KOPT-K1 (cell line): ENCODE results near the gene ERGIC1.
"Not testable (repeated sequence)": the region's sequence is repeated elsewhere in the genome, so short reads cannot be mapped to it uniquely, and the experiment has no call there.

ENCODE experiments used
- H3K27ac ChIP-seq: fragments of 200-600 bp; sonication (generic); 2 replicates; pipeline ENCODE4 v1.5.1; 2016; ENCODE audit warnings: antibody characterized with exemption, mild to moderate bottlenecking, low read depth, low read length; ENCODE audit not compliant: poor library complexity, severe bottlenecking
- H3K36me3 ChIP-seq: fragments of 200-600 bp; sonication (generic); 2 replicates; pipeline ENCODE4 v1.5.1; 2017; ENCODE audit warnings: antibody characterized with exemption, mild to moderate bottlenecking, low read length, moderate library complexity; ENCODE audit not compliant: insufficient read depth
- H3K9me3 ChIP-seq: fragments of 200-600 bp; sonication (generic); 2 replicates; pipeline ENCODE4 v1.5.1; 2017; ENCODE audit warnings: antibody characterized with exemption, low read length, mild to moderate bottlenecking; ENCODE audit not compliant: insufficient read depth, poor library complexity, severe bottlenecking

Gene ERGIC1

DNA sequence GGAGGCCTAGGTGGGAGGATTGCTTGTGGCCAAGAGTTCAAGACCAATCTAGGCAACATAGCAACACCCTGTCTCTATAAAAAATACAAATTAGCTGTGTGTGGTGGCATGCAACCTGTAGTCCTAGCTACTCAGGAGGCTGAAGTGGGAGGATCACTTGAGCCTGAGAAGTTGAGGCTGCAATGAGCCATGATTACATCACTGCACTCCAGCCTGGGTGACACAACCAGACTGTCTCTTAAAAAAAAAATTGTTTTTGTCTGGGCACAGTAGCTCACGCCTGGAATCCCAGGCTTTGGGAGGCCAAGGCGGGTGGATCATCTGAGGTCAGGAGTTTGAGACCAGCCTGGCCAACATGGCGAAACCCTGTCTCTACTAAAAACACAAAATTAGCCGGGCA, 23.1 kb upstream of the ERGIC1 start:
- H3K27ac ChIP-seq, H3K36me3 ChIP-seq: not testable (repeated sequence)
- peaks cover 15% of the 10 kb centered on the region for H3K9me3 ChIP-seq

DNA sequence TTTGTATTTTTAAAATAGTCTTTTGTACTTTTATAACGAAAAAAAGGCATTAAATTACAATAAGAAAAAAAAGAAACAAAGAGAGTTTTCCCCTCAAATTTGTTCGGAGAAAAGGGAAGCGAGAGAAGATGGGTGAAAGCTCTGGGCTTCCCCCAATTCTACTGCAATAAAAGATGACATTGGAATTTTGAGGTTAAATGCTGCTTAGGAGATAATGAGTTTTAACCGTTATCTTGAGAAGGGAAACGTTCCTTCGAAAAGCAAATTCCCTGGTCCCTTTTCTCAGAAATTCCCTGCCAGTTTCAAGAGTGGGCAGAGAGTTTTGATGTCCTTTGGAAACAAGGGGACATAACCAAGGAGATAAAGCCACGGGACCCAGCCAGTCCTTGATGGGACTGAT, 18.4 kb upstream of the ERGIC1 start:
- Histone ChIP-seq H3K27ac (no peak overlapping the region), H3K9me3 (no peaks in the 10 kb centered on the region), H3K36me3 (no peaks in the 10 kb centered on the region)

DNA sequence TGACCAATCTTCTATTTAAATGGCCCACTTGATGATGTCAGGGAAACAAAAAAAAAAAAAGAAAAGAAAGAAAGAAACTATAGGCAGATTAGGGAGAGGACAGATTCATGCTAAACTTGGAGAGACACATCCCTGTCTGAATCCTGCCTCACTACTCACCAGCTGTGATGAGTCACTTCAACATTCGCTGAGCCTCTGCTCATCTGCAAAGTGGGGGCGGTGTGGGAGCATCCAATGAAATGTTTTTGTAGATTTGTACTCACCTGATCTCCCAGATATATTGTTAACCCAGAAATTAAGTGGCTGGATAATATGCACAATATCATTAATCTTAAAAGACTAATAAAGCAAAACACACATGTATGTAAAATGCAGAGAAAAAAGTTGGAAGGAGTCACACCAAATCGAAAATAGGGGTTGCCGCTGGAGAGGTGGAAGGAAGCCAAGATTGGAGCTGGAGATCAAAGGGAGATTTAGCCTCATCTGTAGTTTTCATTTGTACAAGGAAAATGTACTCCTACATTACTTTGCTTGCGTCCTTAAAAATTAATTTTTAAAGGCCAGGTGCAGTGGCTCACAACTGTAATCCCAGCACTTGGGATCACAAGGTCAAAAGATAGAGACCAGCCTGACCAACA, 17.0 kb upstream of the ERGIC1 start:
- Histone ChIP-seq H3K36me3 (no peaks in the 10 kb centered on the region), H3K27ac (no peak overlapping the region), H3K9me3 (no peaks in the 10 kb centered on the region)

DNA sequence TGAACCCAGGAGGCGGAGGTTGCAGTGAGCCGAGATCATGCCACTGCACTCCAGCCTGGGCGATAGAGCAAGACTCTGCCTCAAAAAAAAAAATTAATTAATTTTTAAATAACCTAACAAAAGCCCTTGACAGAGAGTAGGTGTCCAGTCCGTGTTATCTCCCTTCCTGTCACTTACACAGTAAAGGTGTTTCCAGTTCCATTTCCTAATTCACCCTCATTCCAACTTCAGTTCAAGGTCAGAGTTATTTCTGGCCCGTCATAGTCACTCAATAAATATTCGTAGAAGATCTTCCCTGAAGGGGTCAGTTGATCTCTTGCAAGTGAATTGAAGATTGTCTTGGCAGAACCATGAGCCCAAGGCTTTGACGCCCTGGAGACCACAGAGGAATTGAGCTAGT, 16.4 kb upstream of the ERGIC1 start:
- Histone ChIP-seq H3K9me3 (no peaks in the 10 kb centered on the region), H3K36me3 (no peaks in the 10 kb centered on the region), H3K27ac (no peak overlapping the region)

DNA sequence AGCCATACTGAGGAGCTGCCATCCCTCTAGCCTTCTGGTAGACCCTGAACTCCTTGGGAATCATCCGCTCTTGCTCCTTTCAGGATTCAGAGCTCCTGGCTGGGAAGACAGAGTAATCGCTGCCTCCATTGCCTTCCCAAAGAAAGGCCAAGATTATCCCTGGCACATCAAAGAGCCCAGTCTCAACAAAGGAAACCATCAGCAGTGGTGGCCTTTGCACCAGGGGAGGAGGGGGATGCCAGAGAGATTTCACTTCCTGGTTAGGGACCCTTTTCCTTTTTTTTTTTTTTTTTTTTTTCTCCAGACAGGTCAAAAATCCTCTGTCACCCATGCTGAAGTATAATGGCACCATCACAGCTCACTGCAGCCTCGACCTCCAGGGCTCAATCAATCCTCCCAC, 16.0 kb upstream of the ERGIC1 start:
- H3K36me3 ChIP-seq, result no peaks in the 10 kb centered on the region
- no peak overlapping the region for H3K27ac ChIP-seq
- no peaks in the 10 kb centered on the region for H3K9me3 ChIP-seq

DNA sequence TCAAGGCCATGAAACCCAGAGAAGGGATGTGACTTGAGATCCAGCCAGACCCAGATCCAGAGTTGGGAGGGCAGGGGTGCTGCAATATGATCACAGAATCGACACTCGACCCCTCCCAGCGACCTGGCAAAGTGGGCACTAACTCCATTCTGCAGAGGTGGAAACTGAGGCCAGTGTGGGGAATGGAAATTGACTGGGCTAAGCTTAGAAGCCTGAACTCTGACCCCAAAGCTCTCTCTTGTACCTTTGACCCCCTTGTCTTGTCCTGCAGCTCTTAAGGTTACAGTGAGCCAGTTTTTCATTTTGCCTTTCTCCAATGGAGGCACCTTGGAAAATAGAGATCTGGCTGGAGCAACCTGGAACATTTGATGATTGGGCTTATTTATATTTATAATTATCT, 14.5 kb upstream of the ERGIC1 start:
- Histone ChIP-seq H3K36me3 (no peaks in the 10 kb centered on the region), H3K27ac (no peak overlapping the region), H3K9me3 (no peaks in the 10 kb centered on the region)

DNA sequence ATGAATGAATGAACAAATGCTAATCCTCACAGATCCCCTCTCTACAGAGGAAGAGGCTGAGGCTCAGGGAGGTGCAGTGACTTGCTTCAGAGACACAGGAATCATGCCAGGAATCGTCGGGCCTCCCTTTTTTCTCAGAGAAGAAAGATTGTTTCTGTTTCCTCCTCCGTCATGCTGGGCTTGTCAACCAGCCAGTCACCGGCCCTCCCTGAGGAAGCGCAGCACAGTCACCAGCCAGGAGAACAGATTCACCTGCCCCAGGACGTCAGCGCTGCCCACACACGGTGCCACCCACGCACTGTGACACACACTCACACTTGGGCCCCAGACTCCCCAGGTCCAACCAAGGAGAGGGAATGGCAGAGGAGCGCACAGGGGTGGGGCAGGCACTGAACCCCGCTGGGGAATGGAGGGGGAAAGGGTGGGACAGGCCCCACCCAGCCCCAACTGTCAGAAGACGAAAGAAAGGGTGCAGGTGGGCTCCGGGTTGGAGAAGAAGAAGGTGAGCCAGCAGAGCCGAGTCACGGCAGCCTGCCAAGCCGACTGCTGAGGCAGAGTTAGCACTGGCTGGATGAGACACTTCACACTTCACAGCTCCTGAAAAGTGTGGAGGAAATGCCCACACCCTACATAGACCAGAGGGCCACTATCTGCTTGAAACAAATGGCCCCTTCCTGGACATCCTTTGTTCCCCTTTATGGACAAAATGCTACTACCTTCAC, 13.8 kb upstream of the ERGIC1 start:
- no peaks in the 10 kb centered on the region for H3K36me3 ChIP-seq

DNA sequence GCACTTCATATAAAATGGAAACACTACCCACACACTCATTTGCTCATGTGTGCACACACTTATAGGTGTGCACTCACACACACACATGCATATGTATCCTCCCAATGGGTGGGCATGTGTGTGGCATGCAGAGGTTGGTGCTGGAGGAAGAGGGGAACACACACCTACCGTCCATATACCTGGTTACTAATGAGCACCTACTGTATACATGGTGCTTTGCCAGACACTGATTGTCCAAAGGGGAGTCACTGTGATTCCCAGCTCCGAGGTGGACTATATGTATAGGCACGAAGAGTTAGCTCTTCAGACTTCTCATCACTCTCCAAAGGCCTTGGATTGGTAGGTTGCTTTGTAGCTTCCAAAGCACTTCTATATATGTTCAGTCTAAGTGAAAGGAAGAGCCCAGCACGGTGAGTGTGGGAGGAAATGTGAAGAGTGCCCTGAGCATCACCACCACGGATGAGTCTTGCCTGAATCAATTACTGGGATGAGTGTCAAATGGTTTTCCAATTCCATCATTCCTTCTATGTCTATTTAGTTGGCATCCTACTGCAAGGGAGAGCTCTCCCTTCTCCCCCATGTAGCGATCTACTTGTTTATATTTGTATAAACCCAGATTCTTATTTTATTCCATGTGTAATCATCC, 12.6 kb upstream of the ERGIC1 start:
- no peak overlapping the region for H3K27ac ChIP-seq

More for the DNA sequence above, 13.8 kb upstream of the ERGIC1 start:
- H3K27ac ChIP-seq, result no peak overlapping the region
- peaks cover 3% of the 10 kb centered on the region for H3K9me3 ChIP-seq

DNA sequence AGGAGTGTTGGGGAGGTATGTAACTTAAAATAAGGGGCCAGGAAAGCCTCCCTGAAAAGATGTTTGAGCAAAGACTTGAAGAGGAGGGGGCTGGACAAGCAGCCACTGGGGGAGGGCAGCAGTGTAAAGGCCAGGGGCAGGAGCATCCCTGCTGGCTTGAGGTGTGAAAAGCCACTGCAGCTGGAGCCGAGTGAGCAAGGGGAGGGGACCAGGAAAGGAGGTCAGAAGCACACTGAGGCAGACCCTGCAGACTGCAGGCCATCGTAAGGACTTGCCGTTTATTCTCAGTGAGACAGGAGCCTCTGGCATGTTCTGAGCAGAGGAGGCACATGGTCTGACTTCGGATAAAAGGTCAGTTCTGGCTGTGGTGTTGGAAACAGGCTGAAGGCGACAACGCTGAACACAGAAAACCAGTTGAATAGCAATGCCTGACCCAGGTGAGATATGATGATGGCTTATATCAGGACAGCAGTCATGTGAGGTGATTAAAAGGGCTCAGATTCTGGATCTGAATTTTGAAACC, 10.2 kb upstream of the ERGIC1 start:
- H3K27ac ChIP-seq, result no peak overlapping the region
- H3K36me3 ChIP-seq, result no peaks in the 10 kb centered on the region
- peaks cover 20% of the 10 kb centered on the region for H3K9me3 ChIP-seq

More for the DNA sequence above, 12.6 kb upstream of the ERGIC1 start:
- no peaks in the 10 kb centered on the region for H3K36me3 ChIP-seq
- peaks cover 15% of the 10 kb centered on the region for H3K9me3 ChIP-seq

DNA sequence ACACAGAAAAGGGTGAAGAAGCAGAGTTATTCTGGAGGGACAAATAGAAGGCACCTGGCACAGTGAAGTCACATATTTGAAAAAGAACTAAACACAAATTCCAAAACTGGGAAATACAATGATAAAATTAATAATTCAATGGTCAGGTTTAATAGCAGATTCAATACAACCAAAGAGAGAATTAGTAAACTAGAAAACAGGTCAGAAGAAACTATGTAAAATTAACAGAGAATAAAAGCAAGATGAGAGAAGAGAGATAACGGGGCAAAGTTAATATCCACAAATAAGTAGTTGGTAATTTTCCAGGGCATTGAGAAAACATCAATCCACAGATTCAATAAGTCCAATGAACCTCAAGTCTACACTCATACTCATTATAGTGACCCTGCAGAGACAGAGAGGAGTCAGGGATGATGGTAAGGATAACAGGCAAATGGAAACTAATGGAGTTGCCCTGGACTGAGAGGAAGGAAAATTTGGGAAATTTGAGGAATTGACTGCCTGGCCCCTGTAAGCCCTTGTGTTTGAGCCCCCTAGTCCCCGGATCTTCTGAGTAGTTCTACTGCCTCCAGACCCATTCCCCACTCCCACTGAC, 8.3 kb upstream of the ERGIC1 start:
- Histone ChIP-seq H3K9me3 (peaks cover 20% of the 10 kb centered on the region), H3K36me3 (no peaks in the 10 kb centered on the region), H3K27ac (no peak overlapping the region)

DNA sequence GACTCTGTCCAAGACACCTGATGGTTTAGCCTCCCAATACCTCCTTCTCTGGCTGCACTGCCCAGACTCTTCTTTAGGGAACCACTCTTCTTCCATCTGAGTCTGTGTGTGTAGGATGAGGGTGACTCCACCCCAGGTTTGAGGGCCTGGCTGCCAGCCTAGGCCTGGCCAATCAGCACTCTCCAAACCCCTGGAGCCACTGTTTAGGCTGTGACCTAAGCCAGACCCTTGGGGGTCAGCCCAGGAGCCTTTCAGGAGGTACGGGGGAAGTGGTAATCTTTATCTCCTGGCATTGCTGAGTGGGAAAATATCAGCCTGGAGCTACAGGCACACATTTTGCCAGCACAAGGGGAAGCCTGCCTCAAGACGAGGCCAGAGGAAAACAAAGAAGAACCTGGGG, 6.2 kb upstream of the ERGIC1 start:
- Histone ChIP-seq H3K9me3 (peaks cover 20% of the 10 kb centered on the region), H3K27ac (peak overlapping the region; percentile 9), H3K36me3 (no peaks in the 10 kb centered on the region)

DNA sequence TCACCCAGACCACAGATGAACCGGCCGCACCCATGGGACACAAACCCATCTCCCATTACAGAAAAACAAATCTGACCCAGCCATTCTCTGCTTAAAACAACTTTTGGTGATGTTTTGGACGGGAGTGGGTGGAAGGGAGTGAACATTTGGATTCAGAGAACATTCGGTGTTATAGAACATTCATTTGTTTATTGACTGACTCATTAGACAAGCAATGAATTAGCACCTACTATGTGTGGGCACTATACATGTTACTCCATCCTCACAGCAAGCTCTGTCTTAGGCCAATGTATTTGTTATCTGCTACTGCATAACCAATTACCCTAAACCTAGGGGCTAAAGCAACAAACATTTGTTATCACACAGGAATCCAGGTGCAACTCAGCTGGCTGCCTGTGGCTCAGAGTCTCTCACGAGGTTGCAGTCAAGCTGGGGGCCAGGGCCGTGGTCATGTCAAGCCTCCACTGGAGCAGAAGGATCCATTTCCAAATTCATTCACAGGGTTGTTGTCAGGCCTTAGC, 5.1 kb upstream of the ERGIC1 start:
- peak overlapping the region; percentile 43 for H3K27ac ChIP-seq
- no peaks in the 10 kb centered on the region for H3K36me3 ChIP-seq
- peaks cover 20% of the 10 kb centered on the region for H3K9me3 ChIP-seq

DNA sequence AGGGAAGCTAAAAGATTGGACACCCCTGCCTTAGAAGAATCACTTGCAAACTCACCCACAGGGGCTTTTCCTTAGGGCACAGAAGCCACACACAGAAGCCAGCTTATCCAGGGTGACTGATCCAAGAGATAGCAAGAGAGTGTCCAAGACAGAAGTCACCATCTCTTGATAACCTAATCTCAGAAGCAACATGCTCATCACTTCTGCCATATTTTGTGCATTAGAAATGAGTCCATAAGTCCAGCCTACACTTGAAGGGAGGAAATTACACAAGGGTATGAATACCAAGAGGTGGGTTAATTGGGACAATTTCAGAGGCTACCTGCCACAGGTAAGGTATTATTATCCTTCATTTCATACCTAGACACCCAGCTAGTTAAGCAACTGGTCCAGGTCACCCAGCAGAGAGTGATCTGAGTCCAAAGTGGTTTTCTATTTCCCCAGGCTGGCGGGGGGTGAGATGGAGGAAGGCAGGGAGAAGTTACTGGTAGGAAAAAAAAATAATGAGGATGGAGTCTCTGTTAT, 3.7 kb upstream of the ERGIC1 start:
- Histone ChIP-seq H3K27ac (peak overlapping the region; percentile 42), H3K9me3 (peaks cover 16% of the 10 kb centered on the region), H3K36me3 (no peaks in the 10 kb centered on the region)

DNA sequence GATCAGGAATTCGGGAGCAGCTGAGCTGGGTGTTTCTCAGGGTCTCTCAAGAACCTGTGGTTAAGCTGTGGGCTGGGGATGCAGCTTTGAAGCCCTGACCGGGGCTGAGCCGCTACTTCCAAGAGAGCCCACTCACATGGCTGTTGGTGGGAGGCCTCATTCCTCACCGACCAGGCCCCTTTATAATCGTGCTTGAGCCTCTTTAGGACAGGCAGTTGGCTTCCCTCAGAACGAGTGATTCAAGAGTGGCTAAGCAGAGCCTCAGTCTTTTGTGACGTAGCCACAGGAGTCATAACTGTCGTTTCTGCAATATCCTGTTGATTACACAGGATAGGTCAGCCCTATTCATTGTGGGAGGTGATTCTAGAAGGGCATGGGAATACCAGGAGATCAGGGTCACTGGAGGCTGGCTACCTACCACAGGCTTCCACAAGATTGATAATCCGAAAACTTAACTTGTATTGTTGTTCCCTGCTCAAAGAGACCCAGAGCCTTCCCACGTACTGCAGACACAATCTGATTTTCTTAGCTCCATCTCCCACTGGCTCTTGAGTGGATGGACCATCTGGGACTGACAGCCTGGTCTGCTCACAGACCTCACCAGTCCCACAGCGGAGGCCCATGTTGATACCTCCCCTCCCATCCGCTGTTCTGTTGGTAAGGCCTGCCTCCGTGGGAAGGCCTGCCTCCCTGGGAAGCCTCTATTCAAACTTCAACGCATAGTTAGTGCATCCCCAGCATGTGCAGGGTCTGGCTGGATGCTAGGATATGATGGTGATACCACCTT, 3.0 kb upstream of the ERGIC1 start:
- H3K9me3 ChIP-seq, result peaks cover 9% of the 10 kb centered on the region
- H3K27ac ChIP-seq, result peak overlapping the region; percentile 42
- no peaks in the 10 kb centered on the region for H3K36me3 ChIP-seq
